Measurements from ENCODE around the gene GRIA3. TPM values are rescaled to one million over a fixed set of nuclear protein-coding genes. Genes with fewer than 3 reads are reported as not detected.

Gene GRIA3
- polyA plus RNA-seq, 1 of the 3 experiments (the other 2 are of a cell fraction): 0.15 TPM

GRCh38 chrX:123298026-123298425, 113.9 kb downstream of the GRIA3 start:
- Histone ChIP-seq H3K9me2 (no peaks in the 10 kb centered on the region), H3K79me2 (ENCODE audit: insufficient read depth) (no peaks in the 10 kb centered on the region), H3K36me3 (replicated peaks in 1 of 2; ENCODE audit: control insufficient read depth in 1 of 2, insufficient read depth in 2 of 2, low read length in 1 of 2) (no peaks in the 10 kb centered on the region), H3F3A (replicated peaks; ENCODE audit: insufficient read depth) (no peaks in the 10 kb centered on the region), H3K27me3 (ENCODE audit: insufficient read depth) (no peaks in the 10 kb centered on the region), H2AFZ (ENCODE audit: low read depth) (no peak overlapping the region), H3K9ac (no peak overlapping the region), H3K9me3 (no peaks in the 10 kb centered on the region), H3K27ac (ENCODE audit: low read depth in 2 of 2, low read length in 1 of 2) (no peak overlapping the region), H3K4me3 (ENCODE audit: low read depth in 2 of 2, low read length in 1 of 2) (no peak overlapping the region), H4K20me1 (ENCODE audit: insufficient read depth) (no peaks in the 10 kb centered on the region), H3K4me2 (no peak overlapping the region), H3K4me1 (ENCODE audit: control insufficient read depth in 1 of 2, insufficient read depth in 2 of 2, low read depth in 1 of 2, low read length in 1 of 2) (no peaks in the 10 kb centered on the region)
- 3% methylated on average over 1 of the region's 1 CpG for WGBS (ENCODE audit: low lambda C conversion rate)
- POLR2A ChIA-PET: no interaction called here
- no peak for DNase-seq
- TF ChIP-seq RAD21 (IDR thresholded peaks at IDR 0.05; ENCODE audit: low read length) (no peak), FOXM1 (IDR thresholded peaks at IDR 0.05; ENCODE audit: low read depth) (no peak), GABPA (IDR thresholded peaks at IDR 0.05; ENCODE audit: low read depth) (no peak), FOSL2 (IDR thresholded peaks at IDR 0.05; ENCODE audit: borderline replicate concordance, low read depth) (no peak), USF2 (IDR thresholded peaks at IDR 0.05; ENCODE audit: borderline replicate concordance, low read depth, low read length) (no peak), NRF1 (IDR thresholded peaks at IDR 0.05; ENCODE audit: low read depth, low read length) (no peak), GATA2 (CRISPR knock-in tag; IDR thresholded peaks at IDR 0.05) (no peak), TCF12 (IDR thresholded peaks at IDR 0.05) (no peak), CHD2 (IDR thresholded peaks at IDR 0.05; ENCODE audit: low read length, partially characterized antibody) (no peak), POLR2AphosphoS5 (IDR thresholded peaks at IDR 0.05; ENCODE audit: low read depth, low read length) (no peak)
- TF ChIP-seq, protein P1, sequence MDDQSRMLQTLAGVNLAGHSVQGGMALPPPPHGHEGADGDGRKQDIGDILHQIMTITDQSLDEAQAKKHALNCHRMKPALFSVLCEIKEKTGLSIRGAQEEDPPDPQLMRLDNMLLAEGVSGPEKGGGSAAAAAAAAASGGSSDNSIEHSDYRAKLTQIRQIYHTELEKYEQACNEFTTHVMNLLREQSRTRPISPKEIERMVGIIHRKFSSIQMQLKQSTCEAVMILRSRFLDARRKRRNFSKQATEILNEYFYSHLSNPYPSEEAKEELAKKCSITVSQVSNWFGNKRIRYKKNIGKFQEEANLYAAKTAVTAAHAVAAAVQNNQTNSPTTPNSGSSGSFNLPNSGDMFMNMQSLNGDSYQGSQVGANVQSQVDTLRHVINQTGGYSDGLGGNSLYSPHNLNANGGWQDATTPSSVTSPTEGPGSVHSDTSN (IDR thresholded peaks at IDR 0.05): no peak
- CTCF ChIA-PET: no interaction called here

GRCh38 chrX:123303429-123303828, 119.4 kb downstream of the GRIA3 start:
- H2AFZ ChIP-seq (ENCODE audit: low read depth): no peak overlapping the region
- 19% methylated on average over 2 of the region's 2 CpGs for WGBS (ENCODE audit: low lambda C conversion rate)
- H3K27me3 ChIP-seq (ENCODE audit: insufficient read depth): no peaks in the 10 kb centered on the region
- TF ChIP-seq EZH2phosphoT487 (IDR thresholded peaks at IDR 0.05; ENCODE audit: borderline replicate concordance, low read depth) (no peak), EP300 (IDR thresholded peaks at IDR 0.05; ENCODE audit: borderline replicate concordance in 1 of 2, low read depth in 1 of 2, low read length in 1 of 2) (no peak), CTCF (IDR thresholded peaks at IDR 0.05) (no peak), TAF1 (IDR thresholded peaks at IDR 0.05; ENCODE audit: borderline replicate concordance, low read depth, low read length) (no peak), RAD21 (IDR thresholded peaks at IDR 0.05; ENCODE audit: low read length) (no peak), REST (IDR thresholded peaks at IDR 0.05; ENCODE audit: low read depth, low read length) (no peak), GATA2 (CRISPR knock-in tag; IDR thresholded peaks at IDR 0.05) (no peak), RFX5 (IDR thresholded peaks at IDR 0.05; ENCODE audit: low read length) (no peak), CHD2 (IDR thresholded peaks at IDR 0.05; ENCODE audit: low read length, partially characterized antibody) (no peak), RXRA (IDR thresholded peaks at IDR 0.05; ENCODE audit: borderline replicate concordance, low read depth) (no peak), MXI1 (IDR thresholded peaks at IDR 0.05; ENCODE audit: low read depth, low read length) (no peak), USF1 (IDR thresholded peaks at IDR 0.05; ENCODE audit: borderline replicate concordance, low read depth) (no peak)

More at GRCh38 chrX:123303429-123303828, 119.4 kb downstream of the GRIA3 start:
- Histone ChIP-seq H3K4me1 (ENCODE audit: control insufficient read depth in 1 of 2, insufficient read depth in 2 of 2, low read depth in 1 of 2, low read length in 1 of 2) (no peaks in the 10 kb centered on the region), H3K4me2 (no peak overlapping the region), H4K20me1 (ENCODE audit: insufficient read depth) (no peaks in the 10 kb centered on the region), H3K36me3 (replicated peaks in 1 of 2; ENCODE audit: control insufficient read depth in 1 of 2, insufficient read depth in 2 of 2, low read length in 1 of 2) (no peaks in the 10 kb centered on the region), H3K9me3 (no peaks in the 10 kb centered on the region), H3K9me2 (no peaks in the 10 kb centered on the region), H3F3A (replicated peaks; ENCODE audit: insufficient read depth) (no peaks in the 10 kb centered on the region), H3K4me3 (ENCODE audit: low read depth in 2 of 2, low read length in 1 of 2) (no peak overlapping the region), H3K9ac (no peak overlapping the region), H3K79me2 (ENCODE audit: insufficient read depth) (no peaks in the 10 kb centered on the region), H3K27ac (ENCODE audit: low read depth in 2 of 2, low read length in 1 of 2) (no peak overlapping the region)
- DNase-seq: no peak
- POLR2A ChIA-PET: no interaction called here
- CTCF ChIA-PET: no interaction called here
